ENCODE measurements around the gene KLC3.

DNA sequence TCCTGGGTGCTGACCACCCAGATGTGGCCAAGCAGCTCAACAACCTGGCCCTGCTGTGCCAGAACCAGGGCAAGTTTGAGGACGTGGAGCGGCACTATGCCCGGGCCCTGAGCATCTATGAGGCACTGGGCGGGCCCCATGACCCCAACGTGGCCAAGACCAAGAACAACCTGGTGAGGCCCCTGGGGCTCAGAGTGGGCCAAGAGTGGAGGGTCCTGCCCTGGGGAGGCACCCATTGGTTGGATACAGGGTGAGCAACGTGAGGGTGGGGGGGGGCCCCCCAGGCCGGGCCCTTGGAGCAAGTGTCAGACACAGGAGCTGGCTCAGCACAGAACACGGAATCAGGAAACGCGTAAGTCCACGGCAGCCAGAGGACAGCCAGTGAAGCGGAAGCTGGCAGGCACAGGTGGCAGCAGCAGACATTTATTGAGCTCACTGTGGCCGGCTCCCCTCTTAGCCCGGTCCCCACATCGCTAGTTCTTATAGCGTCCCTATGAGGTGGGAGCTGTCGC is 8.9 kb downstream of the KLC3 start:
- TF ChIP-seq EZH2phosphoT487 (IDR thresholded peaks at IDR 0.05; ENCODE audit: insufficient read depth, low read depth) (no peak), EZH2 (IDR thresholded peaks at IDR 0.05; ENCODE audit: insufficient read depth, poor library complexity, severe bottlenecking) (no peak)

All from GM23248 (cell line).